Esophagus squamous epithelium (tissue), 4 donors: Measurements from ENCODE around the gene REPIN1.

Experiments
- POLR2A ChIP-seq, 4 donors: fragments of 450-650 bp; IDR thresholded peaks; one replicate each; pipeline ENCODE4 v1.6.1; 2017; ENCODE audit warnings: antibody characterized with exemption in 4 of 4, mild to moderate bottlenecking in 4 of 4, moderate library complexity in 3 of 4
- TF ChIP-seq, protein P1 (sequence below), 6 experiments: fragments of 450-650 bp in 4 of 6; fragments of 200-600 bp in 2 of 6; sonication (generic) in 2 of 6; IDR thresholded peaks; one replicate each; pipeline ENCODE4 v1.5.1; 2016 to 2019; ENCODE audit warnings: antibody characterized with exemption in 6 of 6, mild to moderate bottlenecking in 4 of 6, moderate library complexity in 4 of 6

DNA sequence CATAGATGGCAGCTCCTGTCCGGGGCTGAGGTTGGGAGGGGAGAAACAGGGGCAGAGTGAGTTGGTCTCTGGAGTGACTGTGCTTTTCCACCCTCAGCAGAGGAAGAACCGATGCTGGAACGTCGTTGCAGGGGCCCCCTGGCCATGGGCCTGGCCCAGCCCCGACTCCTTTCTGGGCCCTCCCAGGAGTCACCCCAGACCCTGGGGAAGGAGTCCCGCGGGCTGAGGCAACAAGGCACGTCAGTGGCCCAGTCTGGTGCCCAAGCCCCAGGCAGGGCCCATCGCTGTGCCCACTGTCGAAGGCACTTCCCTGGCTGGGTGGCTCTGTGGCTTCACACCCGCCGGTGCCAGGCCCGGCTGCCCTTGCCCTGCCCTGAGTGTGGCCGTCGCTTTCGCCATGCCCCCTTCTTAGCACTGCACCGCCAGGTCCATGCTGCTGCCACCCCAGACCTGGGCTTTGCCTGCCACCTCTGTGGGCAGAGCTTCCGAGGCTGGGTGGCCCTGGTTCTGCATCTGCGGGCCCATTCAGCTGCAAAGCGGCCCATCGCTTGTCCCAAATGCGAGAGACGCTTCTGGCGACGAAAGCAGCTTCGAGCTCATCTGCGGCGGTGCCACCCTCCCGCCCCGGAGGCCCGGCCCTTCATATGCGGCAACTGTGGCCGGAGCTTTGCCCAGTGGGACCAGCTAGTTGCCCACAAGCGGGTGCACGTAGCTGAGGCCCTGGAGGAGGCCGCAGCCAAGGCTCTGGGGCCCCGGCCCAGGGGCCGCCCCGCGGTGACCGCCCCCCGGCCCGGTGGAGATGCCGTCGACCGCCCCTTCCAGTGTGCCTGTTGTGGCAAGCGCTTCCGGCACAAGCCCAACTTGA, 2.7 kb downstream of the REPIN1 start:
- TF ChIP-seq, protein P1, sequence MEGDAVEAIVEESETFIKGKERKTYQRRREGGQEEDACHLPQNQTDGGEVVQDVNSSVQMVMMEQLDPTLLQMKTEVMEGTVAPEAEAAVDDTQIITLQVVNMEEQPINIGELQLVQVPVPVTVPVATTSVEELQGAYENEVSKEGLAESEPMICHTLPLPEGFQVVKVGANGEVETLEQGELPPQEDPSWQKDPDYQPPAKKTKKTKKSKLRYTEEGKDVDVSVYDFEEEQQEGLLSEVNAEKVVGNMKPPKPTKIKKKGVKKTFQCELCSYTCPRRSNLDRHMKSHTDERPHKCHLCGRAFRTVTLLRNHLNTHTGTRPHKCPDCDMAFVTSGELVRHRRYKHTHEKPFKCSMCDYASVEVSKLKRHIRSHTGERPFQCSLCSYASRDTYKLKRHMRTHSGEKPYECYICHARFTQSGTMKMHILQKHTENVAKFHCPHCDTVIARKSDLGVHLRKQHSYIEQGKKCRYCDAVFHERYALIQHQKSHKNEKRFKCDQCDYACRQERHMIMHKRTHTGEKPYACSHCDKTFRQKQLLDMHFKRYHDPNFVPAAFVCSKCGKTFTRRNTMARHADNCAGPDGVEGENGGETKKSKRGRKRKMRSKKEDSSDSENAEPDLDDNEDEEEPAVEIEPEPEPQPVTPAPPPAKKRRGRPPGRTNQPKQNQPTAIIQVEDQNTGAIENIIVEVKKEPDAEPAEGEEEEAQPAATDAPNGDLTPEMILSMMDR (IDR thresholded peaks at IDR 0.05), result no peak
- no peak for TF ChIP-seq POLR2A (IDR thresholded peaks at IDR 0.05)
